GM12878 (cell line): ENCODE measurements around the gene ETNPPL.

Experiments used
- CTCF ChIP-seq, 3 experiments: IDR thresholded peaks in 2 of 3; conservative IDR thresholded peaks in 1 of 3; 2 replicates each; pipeline ENCODE4 v1.5.1; 2011; ENCODE audit warnings: low read depth in 3 of 3, low read length in 3 of 3, mild to moderate bottlenecking in 3 of 3, control low read depth in 2 of 3, moderate library complexity in 2 of 3, inconsistent platforms in 1 of 3, mixed read lengths in 1 of 3; ENCODE audit not compliant: control insufficient read depth in 2 of 3, insufficient read depth in 1 of 3; ENCODE audit errors: extremely low read depth in 1 of 3
- EP300 ChIP-seq, 2 experiments: fragments of 150-350 bp in 1 of 2; IDR thresholded peaks; 2 replicates each; pipeline ENCODE4 v1.6.1; 2011 to 2012; ENCODE audit warnings: low read depth in 2 of 2, low read length in 2 of 2, borderline replicate concordance in 1 of 2, improper control_type of control experiment in 1 of 2, inconsistent platforms in 1 of 2; ENCODE audit not compliant: control insufficient read depth in 1 of 2
- EZH2 ChIP-seq: IDR thresholded peaks from 2 replicates; pipeline ENCODE4 v1.6.1; 2012; ENCODE audit warnings: low read depth, mild to moderate bottlenecking, control low read depth, inconsistent platforms, low read length, borderline replicate concordance; ENCODE audit not compliant: control insufficient read depth
- MXI1 ChIP-seq: fragments of 150-350 bp; IDR thresholded peaks from 2 replicates; pipeline ENCODE4 v1.6.1; 2011; ENCODE audit warnings: low read depth, mild to moderate bottlenecking, inconsistent platforms, low read length, improper control_type of control experiment
- NFXL1 ChIP-seq: fragments of 450-650 bp; IDR thresholded peaks from 2 replicates; pipeline ENCODE4 v1.6.1; 2017; ENCODE audit warnings: antibody characterized with exemption, mild to moderate bottlenecking, borderline replicate concordance
- PBX3 ChIP-seq: IDR thresholded peaks from 2 replicates; pipeline ENCODE4 v1.6.1; 2011; ENCODE audit warnings: mild to moderate bottlenecking, low read depth, low read length, moderate library complexity; ENCODE audit not compliant: insufficient replicate concordance
- POLR2AphosphoS5 ChIP-seq: IDR thresholded peaks from 2 replicates; pipeline ENCODE4 v1.6.1; 2011; ENCODE audit warnings: mild to moderate bottlenecking, low read length, inconsistent platforms
- REST ChIP-seq: IDR thresholded peaks from 2 replicates; pipeline ENCODE4 v1.6.1; 2012; ENCODE audit warnings: mild to moderate bottlenecking, low read depth, low read length
- STAT3 ChIP-seq: IDR thresholded peaks from 2 replicates; pipeline ENCODE4 v1.6.1; 2011; ENCODE audit warnings: low read depth, low read length, improper control_type of control experiment
- USF1 ChIP-seq: IDR thresholded peaks from 2 replicates; pipeline ENCODE4 v1.6.1; 2011; ENCODE audit warnings: borderline replicate concordance, low read depth, mild to moderate bottlenecking, moderate library complexity, mixed read lengths, low read length; ENCODE audit not compliant: insufficient read depth; ENCODE audit errors: extremely low read length

- TF ChIP-seq CTCF (IDR thresholded peaks at IDR 0.05 in 2 of 3, conservative IDR thresholded peaks at IDR 0.05 in 1 of 3; ENCODE audit: control insufficient read depth in 2 of 3, extremely low read depth in 1 of 3, insufficient read depth in 1 of 3, low read depth in 3 of 3, low read length in 3 of 3) (no peak), EP300 (IDR thresholded peaks at IDR 0.05; ENCODE audit: borderline replicate concordance in 1 of 2, control insufficient read depth in 1 of 2, low read depth in 2 of 2, low read length in 2 of 2) (no peak), MXI1 (no peak), POLR2AphosphoS5 (no peak), USF1 (no peak), EZH2 (no peak), STAT3 (no peak), PBX3 (no peak), REST (no peak), NFXL1 (no peak)
Observed at GRCh38 chr4:108695062-108695461, 67.8 kb downstream of the ETNPPL start.
